GM21786 (cell line): ENCODE data around the gene RAB36.

ENCODE experiments used
- ATAC-seq: cut with Tn5 transposase; IDR thresholded peaks from one replicate; pipeline ENCODE4 v1.9.1; 2021; ENCODE audit not compliant: unreplicated experiment

Gene RAB36

GRCh38 chr22:23204125-23204488, 58.8 kb downstream of the RAB36 start:
- ATAC-seq, result no peak

- ATAC-seq, result no peak
These were observed 59.4 kb downstream of the RAB36 start for GRCh38 chr22:23204541-23205157.

- ATAC-seq, result no peak
These were observed 60.2 kb downstream of the RAB36 start for GRCh38 chr22:23205339-23206049.

- no peak for ATAC-seq
These were observed 61.6 kb downstream of the RAB36 start for GRCh38 chr22:23206915-23207314.

GRCh38 chr22:23207729-23208393, 62.6 kb downstream of the RAB36 start:
- no peak for ATAC-seq

- ATAC-seq, result no peak
These were observed 65.3 kb downstream of the RAB36 start for GRCh38 chr22:23210428-23211170.

GRCh38 chr22:23211622-23212021, 66.3 kb downstream of the RAB36 start:
- no peak for ATAC-seq

- ATAC-seq, result no peak
These were observed 67.1 kb downstream of the RAB36 start for GRCh38 chr22:23212061-23213021.

GRCh38 chr22:23213022-23213555, 67.8 kb downstream of the RAB36 start:
- no peak for ATAC-seq

- ATAC-seq, result no peak
These were observed 68.5 kb downstream of the RAB36 start for GRCh38 chr22:23213581-23214334.
